ENCODE data around the gene ROM1.
"Not testable (repeated sequence)": the region's sequence is repeated elsewhere in the genome, so short reads cannot be mapped to it uniquely, and the experiment has no call there.

Gene ROM1

DNA sequence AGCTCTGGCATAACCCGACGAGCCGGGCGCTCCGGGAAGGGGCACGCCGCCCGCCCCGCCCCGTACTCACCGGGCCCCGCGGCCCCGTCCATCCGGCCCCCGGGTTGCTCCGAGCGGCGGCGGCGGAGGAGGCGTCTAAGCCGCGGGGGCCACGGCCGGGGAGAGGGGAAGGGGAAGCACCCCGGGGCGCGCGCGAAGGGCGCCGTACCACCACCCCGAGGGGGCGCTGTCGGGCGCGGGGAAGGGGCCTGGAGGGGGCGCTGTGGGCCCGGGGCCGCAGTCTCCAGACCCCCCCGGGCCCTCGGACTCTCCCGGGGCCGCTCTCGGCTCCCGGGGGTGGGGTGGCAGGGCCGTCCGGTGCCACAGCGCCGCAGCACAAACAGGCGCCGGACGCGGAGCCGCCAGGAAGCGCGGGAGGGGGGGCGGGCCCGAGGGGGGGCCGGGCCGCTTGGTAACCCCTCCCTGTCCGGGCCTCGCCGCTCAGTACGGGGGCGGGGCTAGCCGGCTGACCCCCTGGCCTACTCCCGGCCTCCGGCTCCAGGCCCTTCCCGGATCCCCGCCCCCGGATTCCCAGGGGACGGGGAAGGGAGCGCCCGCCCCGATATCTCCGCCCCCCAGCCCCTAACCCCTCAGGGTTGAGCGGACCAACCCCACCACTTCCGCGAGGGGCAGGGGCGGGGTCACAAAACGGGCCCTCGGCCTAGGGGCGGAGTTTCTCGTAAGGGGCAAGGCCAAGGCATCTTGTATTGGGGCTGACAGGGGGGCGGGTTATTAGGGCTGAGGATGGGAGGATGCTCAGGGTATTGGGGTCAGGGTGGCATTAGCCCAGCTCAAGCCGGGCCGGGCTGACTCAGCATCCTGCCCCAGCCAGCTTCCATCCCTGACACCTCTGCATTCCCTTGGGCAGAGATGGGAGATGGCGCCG, at the start of gene ROM1, which contains the start of gene EML3:
Gene ROM1 (plus strand): TSS at position 892 of the 925 bp plus-strand sequence. CDS start 25 bp downstream, at position 917.
Gene EML3 (minus strand): TSS at position 410 of the 925 bp plus-strand sequence. CDS start 318 bp downstream, at position 92.
- peak; percentile 73 to 80 for DNase-seq

DNA sequence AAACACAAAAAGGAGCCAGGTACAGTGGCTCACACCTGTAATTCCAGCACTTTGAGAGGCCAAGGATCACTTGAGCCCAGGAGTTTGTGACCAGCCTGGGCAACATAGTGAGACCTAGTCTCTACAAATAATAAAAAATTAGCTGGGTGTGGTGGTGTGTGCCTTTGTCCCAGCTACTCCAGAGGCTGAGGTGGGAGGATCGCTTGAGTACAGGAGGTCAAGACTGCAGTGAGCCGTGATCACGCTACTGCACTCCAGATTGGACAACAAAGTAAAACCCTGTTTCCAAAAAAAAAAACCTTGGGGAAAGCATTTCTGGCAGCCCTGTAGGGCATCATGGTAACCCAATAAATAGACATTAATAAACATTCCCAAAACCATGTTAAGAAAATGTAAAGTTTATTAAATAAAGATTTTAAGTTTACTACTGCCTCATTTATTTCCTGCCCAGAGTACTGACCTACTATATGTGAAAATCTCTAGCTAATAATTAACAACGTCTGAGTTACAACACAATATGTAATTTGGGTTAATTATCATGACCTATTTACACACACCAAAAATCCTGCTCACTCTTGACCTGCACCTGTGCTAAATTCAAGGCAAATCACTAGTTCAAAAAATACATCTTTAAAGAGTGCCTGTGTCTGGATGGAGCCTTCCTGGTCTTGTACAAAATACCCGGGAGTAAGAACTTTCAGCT, 47.8 kb upstream of the ROM1 start:
- DNase-seq: no peak

DNA sequence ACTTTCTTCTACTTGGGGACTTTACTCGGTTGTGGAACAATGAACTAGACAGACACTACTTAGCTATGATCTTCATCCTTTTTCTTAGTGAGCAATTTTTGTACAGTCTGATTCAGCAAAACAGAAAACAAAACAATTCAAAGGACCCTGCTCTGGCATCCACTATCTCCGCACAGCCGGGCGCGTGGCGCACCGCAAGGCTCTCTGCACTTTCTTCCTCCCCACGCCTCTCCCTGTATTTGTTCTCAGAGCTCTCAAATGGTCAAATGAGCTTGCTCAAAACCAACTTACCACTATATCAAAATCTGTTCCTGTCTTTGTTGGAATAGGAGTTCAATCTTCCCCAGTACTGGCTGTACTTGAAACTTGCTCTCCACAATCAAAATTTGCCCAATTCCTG, 46.8 kb upstream of the ROM1 start:
- no peak for DNase-seq

GRCh38 chr11:62567018-62567633, 45.9 kb upstream of the ROM1 start:
- DNase-seq: no peak

- DNase-seq: no peak
These were observed 43.4 kb upstream of the ROM1 start for GRCh38 chr11:62569611-62570010.

- not testable (repeated sequence) for DNase-seq
These were observed 42.2 kb upstream of the ROM1 start for GRCh38 chr11:62570903-62571302.

- not testable (repeated sequence) for DNase-seq
These were observed 41.6 kb upstream of the ROM1 start for GRCh38 chr11:62571493-62571892.

DNA sequence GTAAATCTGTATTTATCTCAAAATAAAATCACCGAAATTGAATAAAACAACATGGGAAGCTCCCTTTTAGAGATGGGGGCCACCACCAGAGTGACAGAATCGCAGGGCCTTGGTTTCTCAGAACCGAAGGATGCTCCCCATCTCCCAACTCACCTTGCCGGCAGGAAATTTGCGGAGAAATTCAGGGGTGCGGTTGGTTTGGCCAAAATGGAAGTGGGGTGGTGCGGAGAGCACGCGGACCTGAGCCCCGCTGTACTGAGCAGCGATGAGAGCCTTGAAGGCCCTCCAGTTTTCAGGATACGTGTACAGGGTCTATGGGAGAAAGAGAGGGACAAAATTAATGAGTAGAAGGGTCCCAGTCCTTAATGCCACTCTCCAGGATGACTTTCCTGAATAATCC, 40.6 kb upstream of the ROM1 start:
- DNase-seq: no peak

DNA sequence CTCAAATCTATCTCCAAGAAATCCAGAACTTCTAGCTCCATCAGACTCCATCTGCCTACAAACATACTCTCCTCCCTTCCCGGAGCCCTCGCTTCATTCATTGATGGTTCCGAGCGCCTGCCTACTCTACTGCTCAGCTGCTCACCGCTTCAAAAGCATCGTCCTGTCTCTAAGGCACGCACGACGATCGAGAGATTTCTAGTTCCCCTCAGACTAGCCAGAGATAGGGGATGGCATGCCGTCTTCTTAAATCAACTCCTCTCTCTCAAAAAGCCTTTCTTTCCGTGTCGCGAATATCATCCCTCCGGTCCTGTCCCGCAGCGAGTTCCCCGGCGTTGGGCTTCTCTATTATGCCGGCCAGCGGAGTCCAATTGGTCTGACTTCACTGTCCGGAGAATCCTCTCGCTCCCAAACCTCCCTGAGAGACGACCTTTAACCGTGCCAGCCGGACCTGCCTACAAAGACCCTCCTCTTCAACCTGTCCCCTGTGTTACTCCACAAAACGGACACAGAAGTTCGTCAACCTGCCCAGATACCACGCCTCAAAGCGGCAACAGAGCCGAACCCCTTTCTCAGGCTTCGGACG, 40.0 kb upstream of the ROM1 start:
- DNase-seq: no peak

DNA sequence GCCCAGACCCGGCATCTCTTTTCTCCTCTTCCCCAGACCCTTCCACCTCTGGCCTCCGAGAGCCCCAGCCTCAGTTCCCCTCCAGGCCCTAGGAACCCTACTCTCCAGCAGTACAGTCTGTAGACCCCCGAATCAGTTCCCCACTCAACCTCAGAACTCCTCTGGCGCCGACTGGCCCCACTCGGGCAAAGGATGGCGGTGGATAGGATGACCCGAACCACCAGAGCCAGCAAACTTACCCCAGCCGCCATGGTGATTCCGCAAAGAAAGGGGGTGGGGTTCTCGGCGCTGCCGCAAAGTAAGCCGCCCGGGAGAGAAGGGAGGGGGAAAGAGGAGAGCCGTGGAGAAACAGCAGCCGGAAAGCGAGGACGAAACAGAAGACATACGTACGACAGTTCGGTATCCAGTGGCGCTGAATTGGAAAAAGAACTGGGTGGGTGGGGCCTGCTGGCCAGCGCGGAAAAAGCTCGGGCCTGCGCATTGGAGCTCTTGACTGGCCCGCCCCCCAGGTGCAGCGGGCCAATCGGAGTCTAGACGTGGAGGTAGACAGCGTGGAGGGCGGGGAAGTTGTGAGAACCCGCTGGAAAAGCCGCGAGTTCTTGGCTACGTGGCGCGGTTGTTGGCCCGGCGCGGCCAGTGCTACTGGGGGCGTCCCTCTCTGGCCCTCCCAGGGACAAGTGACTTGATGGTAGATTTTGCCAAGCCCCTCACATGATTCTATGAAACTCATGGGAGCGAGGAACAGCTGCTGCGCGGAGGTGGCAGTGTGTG, 39.3 kb upstream of the ROM1 start, which contains the start of gene EEF1G:
Gene EEF1G (minus strand): TSS at position 300 of the 771 bp plus-strand sequence. CDS start 49 bp downstream, at position 251.
- DNase-seq: peak; percentile 99

GRCh38 chr11:62574363-62575071, 38.5 kb upstream of the ROM1 start:
- no peak for DNase-seq

GRCh38 chr11:62575156-62575555, 37.9 kb upstream of the ROM1 start:
- peak; percentile 8 to 33 for DNase-seq

- no peak for DNase-seq
These were observed 37.2 kb upstream of the ROM1 start for GRCh38 chr11:62575837-62576236.

GRCh38 chr11:62577046-62577714, 35.9 kb upstream of the ROM1 start:
- DNase-seq: no peak

- DNase-seq: no peak
These were observed 34.5 kb upstream of the ROM1 start for GRCh38 chr11:62578541-62578940.

GRCh38 chr11:62579252-62579651, 33.8 kb upstream of the ROM1 start:
- DNase-seq: no peak

GRCh38 chr11:62580959-62581715, 31.9 kb upstream of the ROM1 start:
- no peak for DNase-seq

GRCh38 chr11:62581735-62582134, 31.3 kb upstream of the ROM1 start:
- DNase-seq: not testable (repeated sequence)

DNA sequence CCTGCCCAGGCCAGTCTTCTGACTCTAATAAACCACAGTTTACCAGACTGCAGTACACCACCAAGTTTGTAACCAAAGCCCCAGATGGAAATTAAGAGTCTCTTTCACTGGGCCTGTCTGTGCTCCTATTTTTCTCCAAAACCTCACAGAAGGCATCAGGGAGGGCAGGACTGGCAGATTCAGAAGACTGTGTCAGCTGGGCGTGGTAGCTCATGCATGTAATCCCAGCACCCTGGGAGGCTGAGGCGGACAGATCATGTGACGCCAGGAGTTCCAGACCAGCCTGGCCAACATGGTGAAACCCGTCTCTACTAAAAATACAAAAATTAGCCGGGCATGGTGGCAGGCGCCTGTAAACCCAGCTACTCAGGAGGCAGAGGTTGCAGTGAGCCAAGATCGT, 27.7 kb upstream of the ROM1 start:
- not testable (repeated sequence) for DNase-seq

Data from SHP77 (cell line).